NCI-H345 (cell line): Measurements from ENCODE around the gene LRRFIP1.
"Not testable (repeated sequence)": the region's sequence is repeated elsewhere in the genome, so short reads cannot be mapped to it uniquely, and the experiment has no call there.

ENCODE experiments used
- DNase-seq: peaks from one replicate; lab custom pipeline; 2025; lab: John Stamatoyannopoulos, UW

LRRFIP1 gene

DNA sequence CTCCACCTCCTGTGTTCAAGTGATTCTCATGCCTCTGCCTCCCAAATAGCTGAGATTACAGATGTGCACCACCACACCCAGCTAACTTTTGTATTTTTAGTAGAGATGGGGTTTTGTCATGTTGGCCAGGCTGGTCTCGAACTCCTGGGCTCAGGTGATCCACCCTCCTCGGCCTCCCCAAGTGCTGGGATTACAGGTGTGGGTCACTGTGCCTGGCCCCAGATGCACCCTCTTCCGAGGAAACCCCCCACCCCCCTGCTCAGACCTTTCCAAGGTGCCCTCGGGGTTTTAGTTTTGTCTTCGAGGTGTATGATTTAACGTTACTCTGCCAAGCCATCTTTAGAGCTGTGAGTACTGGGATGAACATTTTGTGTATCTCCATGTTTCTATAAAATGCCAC is 61.2 kb downstream of the LRRFIP1 start:
- not testable (repeated sequence) for DNase-seq

- DNase-seq, result no peak
Measured at GRCh38 chr2:237689336-237690131, 62.1 kb downstream of the LRRFIP1 start.

DNA sequence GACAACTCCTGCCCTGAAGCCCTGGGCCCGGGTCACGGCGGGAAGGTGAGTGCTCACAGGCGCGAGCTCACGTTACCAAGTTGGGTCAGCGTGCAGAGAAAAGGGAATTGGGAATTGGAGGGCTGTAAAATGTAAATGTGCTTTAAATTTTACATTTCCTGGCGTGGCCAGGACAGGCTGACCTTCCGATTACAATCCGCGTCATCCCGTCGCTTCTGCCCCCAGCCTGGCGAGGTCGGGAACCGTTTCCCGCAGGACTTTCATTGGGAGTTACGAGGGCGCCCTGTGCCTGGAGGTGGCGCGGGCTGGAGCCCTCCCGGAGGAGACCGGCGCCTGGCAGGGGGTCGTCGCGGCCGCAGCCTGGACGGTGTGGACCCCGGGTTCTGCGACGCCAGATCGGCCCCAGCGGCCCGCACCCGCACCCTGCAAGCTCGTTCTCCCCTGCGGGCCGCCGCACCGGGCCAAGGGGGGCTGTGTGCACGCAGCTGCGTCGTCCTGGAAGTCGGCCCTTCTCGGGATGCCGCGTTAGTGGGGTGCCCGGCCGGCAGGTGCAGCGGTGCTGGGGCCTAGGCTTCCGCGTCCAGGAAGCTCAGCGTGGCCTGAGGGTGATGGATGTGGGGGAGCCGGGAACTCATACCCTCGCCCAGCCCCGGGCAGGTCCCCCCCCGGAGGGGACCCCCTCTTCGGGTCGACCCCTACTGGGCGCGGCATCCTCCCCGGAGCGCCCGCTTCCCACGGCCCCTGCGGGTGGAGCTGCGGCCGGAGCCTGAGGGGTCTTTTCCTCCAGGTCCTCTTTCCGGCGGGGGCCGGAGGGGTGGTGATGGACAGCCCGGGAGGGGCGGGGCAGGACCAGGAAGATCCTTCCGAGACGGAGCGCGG is 63.9 kb downstream of the LRRFIP1 start:
- peak; percentile 27 for DNase-seq

- peak; percentile 87 for DNase-seq
Measured at GRCh38 chr2:237691908-237692600, 64.7 kb downstream of the LRRFIP1 start.

DNA sequence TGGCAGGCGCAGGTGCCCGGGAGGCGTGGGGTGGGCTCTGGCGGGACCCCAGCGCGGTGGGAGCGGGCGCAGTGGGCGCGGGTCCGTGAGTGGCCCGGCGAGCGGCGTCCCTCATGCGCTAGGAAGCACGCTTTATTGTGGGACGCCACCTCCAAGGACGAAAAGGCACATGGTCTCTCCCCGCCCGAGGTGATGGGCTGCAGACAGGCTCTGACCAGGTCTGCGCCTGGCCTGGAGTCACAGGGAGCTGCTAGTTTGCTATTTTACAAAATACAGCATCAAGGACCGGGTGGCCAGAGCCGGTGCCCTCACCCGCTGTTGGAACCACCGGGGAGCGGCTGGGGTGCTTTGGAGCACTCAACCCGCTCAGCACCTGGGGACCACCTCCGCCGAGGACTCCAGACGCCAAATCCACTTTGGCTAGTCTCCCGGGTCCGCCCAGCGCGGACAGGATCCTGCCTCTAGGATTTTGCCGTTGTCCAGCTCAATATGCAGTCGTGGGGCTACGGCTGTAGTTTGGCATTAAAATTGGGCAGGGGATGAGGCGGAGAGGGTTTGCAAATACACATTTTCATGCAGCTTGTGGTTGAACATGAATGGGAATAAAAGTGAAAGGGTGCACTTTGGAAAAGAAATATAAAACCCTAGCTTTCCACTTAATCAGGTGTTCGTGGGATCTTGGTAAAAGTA is 65.4 kb downstream of the LRRFIP1 start:
- peak; percentile 25 for DNase-seq

DNA sequence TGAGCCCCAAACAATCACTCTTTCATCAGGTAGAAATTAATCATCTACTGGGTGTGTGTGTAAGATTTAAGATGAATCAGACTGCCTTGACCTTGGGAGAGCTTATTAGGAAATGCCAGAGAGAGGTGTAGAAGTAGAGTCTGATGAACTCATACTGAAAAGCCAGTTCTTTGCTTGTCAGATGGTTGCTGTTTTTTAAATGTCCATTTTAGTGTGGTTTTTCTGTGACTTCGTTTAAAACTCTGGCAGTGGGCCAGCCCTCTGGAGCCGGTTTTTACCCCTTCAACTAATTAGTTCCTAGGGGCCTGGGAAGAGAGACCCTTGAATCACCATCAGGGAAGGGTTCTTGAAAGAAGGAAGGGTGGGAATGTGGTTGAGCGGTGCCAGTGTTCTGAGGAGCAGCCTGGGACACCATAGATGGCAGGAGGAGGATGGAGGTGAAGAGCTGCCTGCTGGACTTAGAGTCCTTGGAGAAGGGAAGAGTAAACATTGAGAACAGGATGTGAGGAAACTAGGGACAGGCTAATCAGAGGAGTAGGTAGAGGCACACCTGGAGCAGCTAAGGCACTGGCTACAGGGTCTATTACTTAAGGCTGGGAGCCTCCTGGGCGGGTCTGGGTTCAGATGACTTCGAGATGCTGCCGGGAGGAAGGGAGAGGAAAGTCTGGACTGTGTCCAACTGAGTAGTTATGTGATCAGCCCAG is 66.1 kb downstream of the LRRFIP1 start:
- DNase-seq, result peak; percentile 13

DNA sequence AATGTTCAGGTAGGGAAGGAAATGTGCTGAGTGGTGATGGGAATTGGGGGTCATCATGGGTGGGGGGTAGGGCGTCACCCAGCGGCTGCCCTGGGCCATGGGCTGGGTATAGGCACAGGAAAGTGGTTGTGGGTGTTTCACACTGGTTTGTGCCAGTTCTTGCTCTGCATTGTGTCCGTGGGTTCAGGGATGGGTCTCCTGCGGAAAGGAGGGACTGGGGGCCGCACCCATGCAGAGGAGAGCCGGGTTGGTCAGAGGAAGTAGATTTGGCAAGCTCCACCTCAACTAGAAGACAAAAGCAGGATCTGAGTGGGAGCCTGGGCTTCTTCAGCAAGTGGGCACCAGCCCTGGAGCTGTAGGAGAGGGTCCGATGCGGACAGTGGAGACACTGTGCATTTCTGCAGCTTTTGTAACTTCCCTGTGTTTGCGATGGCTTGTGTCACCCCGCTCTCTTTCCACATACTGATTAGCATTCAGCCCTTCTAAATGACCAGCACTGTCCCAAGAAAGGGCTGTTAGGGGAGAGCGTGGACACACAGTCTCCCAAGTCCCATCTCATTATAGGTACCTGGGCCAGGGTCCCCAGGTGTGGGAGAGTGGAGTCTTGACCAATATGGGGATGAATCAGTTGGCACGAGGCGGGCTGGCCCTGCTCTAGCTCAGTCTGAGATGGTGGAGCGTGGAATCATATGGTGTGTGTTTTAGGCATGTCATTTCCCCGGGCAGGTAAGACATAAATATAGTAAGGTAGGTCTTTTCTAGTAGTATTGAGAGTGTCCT is 67.2 kb downstream of the LRRFIP1 start:
- no peak for DNase-seq

- no peak for DNase-seq
Measured at GRCh38 chr2:237695201-237695780, 67.9 kb downstream of the LRRFIP1 start.

DNA sequence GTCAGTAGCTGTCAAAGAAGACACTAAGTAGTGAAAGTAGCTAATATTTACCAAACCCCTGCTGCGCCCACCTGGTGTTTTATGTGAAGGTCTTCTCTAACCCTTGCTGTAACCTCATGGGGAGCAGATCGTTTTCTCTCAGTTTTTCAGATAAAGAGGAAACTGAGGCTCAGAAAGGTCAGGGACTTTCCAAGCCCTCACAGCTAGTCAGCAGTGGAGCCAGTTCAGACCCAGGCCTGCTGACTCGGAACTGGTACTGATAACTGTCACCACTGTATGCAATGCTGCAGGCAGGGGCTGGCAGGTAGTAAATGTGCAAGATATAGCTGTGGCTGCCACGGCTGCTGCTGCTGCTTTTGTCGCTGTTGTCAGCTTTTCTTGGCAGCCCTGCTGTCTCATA is 69.1 kb downstream of the LRRFIP1 start:
- no peak for DNase-seq

DNA sequence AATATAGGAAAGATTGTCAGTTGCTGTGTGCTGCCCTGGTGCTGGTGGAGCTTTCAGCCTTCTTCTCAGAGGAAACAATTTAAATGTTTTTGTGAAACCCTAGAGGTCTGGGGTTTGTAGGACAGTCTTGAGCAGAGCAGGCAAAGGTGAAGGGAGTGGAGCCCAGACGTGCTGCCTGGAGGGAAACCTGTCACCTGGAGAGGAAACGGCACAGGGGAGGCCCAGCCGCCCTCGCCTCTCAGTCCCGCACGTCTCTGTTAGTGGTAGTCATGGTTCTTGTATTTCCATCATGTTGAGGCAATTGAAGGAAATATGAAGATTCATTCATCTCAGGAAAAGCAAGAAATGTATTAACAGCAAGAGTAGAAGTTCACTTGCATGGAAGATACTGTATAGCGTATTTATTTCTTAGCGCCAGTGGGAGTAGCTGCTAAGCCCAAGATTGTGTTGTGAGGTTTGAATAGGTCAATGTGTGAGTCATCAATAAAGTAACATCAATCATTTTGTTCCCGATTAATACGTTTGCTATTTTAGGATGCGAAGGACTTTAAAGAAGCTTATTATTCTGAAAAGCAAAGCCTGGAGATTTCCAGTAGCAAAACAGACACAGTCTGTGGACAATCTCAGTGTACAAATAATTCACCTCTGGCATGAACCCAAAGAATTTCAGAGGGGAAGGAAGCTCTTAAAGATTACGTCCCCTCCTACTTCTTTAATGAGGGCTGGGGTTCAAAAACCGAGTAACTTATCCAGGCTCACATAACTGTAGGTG is 70.4 kb downstream of the LRRFIP1 start:
- no peak for DNase-seq

GRCh38 chr2:237698358-237698694 is 70.9 kb downstream of the LRRFIP1 start:
- DNase-seq, result no peak

DNA sequence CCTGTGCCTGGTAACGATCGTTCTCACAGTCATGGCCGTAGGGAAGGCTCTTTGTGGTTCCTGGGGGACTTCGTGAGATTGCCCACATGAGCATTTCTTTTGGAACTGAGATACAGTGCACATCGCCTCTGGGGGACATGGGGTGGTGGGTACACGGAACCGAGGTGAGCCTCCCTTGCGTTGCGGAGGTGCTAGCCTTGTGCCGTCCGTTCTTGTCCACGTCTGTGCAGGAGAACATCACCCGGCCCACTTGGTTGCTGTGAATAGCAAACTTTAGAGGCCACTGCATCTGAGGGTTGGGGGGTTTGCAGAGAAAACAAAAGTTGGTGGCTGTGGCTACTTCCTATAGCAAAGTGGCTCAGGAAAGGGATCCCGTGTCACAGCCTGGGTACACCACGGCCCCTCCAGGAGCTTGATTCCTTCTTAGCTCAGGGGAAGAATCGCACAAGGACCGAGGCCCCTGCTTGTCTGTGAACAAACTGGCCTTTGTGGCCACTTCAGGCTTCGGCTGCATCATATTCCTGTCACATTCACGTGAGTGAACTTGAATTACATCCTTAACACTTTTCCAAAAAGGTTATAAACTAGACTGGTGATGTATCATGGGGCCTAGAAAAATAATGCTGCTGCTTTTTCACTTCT is 72.6 kb downstream of the LRRFIP1 start:
- no peak for DNase-seq

DNA sequence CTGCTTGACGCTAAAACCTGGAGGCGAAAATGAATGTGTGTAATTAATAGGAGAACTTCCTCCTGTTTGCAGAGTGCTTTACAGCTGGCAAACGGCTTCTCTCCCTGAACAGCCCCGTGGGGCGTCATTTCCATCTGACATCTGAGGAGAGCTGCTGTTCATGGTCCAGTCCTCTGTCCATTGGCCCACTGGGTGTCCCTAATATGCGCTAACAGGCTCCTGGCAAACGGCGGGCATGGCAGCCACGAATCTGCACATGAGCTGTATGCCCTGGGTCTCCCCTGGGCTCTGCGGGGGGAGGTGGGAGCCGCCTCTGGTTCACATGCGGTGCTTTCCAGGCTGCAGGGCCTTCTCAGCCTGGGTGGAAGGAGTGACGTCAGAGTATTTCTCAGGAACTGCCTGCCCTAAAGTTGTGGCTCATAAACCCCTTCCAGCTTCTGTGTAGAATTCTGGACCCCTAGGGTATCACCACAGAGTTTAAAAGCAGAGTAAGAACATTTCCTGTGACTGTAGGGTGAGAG is 73.2 kb downstream of the LRRFIP1 start:
- peak; percentile 58 for DNase-seq

DNA sequence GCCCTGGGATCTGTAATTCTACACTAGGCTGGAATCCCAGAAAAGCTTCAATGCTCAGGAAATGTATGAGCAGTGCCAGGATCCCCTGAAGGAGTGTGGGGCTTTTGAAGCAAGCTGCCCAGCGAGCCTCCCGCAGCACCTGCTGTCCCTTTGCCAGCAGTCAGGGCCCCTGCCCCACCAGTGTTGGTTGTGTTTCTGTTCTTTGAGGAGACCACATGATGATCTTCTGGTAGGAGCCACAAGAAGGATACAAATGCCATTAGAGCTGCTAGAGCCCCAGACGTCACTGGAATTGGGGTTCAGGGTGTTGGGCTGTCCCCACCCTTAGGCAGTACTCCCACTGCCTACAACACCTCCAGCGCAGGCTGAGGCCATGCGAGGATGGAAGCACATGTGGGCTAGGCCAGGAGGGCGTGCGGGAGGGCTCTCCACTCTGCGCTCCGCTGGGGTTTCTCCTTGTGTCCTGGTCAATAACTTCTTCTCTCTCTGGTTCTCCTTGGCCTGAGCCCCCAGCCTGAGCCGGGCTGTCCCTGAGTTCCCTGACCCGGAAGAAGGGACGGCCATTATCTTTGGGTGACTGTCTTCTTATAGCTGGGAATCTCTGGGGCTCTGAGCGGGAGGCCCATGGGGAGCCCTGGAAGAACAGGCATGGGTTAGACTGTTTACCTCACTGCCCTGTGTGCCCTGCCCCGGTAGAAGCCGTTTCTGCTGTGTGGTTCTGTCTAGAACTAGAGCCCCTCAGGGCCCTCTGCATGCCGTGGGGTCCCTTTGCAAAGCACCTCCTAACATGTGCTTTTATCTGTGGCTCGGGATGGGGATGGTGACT is 73.9 kb downstream of the LRRFIP1 start:
- no peak for DNase-seq

DNA sequence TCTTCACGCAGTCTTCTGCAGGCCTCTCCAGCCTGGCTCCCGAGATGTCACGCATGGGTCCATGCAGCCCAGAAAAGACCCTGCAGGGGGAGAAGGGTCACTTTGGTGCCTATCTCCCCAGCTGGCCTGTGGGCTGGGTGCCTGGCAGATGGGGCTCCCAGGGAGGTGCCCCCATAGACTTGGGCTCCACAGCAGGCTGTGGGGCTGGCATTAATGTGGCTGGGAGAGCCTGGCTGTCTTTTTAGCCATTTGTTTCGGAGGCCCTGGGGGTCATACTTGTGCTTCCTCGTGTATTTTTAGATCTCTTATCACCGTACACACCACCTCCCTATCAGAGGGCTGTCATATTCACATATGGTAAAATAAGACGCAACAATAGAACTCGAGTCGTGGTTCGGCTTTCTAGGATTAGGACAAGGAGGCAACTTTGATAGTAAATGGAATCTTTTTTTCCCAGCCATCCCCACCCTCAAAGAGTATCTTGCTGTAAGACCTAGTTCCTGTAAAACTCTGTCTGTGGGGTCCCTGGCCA is 74.5 kb downstream of the LRRFIP1 start:
- no peak for DNase-seq

DNA sequence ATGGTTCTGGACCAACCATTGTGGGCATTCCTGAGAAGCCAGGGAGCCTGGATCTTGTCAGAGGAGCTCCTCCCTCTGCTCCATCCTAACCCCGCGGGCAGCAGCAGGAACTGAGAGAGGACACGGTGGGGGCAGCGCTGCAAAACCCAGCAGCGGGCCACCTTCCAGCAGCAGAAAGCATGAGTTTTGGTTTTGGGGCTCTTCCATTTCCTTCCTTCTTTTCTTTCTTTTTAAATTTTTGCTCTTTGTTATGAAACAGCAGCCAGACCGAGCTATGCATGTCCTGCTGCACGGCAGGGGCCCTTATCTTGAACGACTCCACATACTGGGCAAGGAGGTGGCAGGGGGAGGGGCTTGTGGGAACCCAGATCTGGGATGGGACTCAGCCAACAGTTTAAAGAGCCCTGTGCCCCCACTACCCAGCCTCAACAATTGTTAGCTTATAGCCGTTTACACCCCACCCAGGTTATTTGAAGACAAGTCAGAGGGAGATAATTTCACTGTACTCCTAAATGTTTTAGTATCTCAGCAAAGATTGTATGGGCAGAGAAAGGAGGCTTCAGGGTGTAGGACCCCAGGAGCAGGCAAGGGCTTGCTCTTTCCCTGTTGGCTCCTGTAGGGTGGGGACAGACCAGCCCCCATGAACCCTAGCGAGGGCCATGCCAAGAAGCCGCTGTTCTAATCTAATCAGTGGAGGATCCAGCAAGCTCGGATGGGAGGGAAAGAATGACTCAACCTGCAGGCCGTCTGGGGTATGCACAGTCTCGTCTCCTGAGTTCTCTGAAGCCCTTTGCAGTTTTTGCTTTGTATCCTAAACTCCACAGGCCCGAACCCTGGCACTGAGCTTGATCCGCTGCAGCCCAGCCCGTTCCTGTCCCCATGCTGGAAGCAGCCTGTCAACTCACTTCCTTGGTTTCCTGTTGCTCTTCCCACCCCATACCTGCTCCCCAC is 75.3 kb downstream of the LRRFIP1 start:
- no peak for DNase-seq
